Activated naive CD8-positive, alpha-beta T cell treated with anti-CD3 and anti-CD28 coated beads, Interleukin-2, amount 50 U/mL, for 16 hours (primary cell): ENCODE data around the gene RAB11FIP3.

Source experiments
- DNase-seq: peaks from one replicate; pipeline ENCODE4 v3.0.0-alpha.2; 2020; ENCODE audit warnings: low read depth, low spot score

The RAB11FIP3 gene

GRCh38 chr16:518858-519257 lies 93.4 kb downstream of the RAB11FIP3 start:
- no peak for DNase-seq

GRCh38 chr16:519425-519824 lies 94.0 kb downstream of the RAB11FIP3 start:
- no peak for DNase-seq

DNA sequence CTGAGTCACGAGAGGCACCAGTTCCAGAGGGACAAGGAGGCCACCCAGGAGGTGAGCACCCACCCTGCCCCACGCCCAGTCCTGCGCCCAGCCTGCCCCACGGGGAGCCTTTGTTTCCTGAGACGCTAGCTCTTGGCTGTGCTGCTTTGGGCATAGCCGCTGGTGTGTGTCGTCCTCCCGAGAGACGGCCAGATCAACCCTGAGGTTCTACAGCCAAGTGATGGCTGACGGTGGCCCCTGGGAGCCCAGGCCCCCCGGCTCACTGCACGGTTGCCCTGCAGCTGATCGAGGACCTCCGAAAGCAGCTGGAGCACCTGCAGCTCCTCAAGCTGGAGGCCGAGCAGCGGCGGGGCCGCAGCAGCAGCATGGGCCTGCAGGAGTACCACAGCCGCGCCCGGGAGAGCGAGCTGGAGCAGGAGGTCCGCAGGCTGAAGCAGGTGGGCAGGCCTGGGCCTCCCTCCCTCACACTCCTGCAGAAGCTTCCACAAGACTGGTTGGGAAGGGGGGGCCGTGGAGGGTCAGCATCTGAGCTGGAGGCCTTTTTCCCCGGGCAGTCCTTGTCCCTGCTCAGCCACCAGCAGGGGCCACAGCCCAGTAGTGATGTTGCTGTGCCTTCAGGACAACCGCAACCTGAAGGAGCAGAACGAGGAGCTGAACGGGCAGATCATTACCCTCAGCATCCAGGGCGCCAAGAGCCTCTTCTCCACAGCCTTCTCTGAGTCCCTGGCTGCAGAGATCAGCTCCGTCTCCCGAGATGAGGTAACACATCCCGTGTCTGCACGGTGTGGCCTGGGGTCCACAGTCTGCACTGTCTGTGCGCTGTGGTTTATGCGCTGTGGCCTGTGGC lies 94.6 kb downstream of the RAB11FIP3 start:
- DNase-seq: no peak

DNA sequence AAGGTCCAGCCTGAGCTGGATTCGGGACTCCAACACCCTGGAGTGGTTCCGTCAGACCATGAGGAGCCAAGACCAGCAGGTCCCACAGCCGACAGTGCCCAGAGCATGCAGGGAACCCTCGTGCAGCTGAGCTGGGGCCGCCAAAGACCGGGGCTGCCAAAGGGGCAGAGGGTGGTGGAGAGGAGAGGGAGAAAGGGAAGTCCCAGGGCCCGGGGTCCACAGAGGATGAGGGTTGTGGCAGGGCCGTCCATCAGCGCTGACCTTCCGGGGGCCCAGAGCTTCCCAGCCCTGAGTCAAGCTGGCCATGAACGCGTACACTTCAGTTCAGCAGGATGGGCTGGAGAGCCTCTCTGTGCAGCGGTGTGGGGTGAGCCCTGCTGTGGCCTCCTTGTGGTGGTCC lies 95.4 kb downstream of the RAB11FIP3 start:
- no peak for DNase-seq

DNA sequence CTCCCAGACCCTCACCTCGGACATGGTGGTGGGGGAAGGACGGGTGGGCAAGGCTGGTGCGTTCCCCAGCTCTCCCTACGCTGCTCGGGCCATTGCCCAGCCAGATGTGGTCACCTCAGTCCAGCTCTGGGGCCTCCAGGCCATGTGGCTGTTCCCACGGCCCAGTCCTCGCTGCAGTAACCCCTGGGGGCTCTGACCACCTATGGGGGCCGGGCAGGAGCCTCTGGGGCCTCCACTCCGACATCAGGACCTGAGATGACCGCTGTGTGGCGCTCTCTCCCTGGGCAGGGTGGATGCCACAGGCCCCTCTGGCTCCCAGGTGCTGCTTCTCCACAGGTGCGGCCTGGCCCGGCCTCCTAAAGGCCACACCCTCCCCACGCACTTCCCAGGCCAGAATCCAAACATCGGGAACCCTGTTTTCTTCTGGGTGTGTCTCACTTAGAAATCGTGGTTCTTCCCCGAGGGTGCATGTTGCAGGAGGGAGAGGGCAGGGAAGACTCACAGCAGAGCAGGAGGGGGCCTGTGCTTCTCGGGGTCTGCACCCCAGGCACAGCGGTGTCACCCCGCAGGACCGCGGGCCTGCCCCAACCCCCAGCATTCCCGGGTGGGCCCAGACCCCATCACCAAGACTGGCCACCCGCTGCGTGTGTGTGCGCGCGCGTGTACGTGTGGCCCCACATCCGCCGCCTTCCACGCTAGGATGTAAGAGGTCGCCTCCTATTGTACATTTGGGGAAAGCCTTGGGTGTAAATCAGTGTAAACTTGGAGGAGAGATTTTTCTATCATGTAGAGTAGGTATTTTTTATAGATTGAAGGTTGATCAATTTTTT lies 96.1 kb downstream of the RAB11FIP3 start:
- no peak for DNase-seq

- no peak for DNase-seq
These were observed 97.1 kb downstream of the RAB11FIP3 start for GRCh38 chr16:522320-523096.

DNA sequence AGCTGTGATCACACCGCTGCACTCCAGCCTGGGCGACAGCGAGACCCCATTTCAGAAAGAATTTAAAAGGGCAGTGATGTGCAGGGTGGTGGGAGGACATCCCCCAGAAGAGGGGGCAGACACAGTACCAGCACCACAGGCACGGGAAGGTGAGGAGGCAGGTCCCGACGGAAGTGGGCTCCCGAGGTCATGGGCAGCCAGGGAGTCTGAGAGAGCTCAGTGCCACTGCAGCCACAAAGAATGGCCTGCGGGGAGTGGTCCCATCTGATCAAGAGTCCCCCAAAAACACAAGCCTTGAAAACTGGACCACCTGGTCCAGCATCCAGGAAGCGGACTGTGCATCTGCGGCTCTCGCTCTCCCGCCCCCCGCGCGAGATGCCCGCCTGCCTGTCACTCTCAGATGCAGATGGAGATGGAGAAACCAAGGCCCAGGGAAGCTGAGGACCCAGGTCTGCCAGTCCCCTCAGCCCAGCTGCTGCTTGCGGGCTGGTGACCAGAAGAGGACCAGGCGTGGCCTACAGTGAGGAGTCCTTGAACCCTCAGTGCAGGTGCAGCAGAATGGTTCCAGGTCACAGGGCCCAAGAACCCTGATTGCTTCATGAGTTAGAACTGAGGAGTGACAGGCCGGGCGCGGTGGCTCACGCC lies 97.8 kb downstream of the RAB11FIP3 start:
- no peak for DNase-seq

GRCh38 chr16:524274-525040 lies 99.0 kb downstream of the RAB11FIP3 start:
- no peak for DNase-seq

DNA sequence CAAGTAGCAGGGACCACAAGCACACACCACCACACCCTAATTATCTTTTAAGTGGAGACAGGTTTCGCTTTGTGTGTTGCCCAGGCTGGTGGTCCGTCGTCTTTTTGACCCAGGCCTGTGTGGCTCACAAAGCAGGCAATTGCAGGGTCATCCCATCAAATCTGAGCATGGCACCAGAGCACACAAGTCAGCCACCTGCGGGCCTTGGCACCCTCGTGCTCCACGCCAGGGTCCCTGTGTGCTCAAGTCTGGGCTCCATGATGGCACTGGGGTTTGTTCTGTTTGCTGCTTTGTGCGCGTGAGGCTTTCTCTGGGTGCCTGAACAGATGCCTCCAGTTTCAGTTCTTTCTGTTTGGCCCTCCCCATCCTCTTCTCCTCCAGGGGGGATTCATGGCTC lies 99.7 kb downstream of the RAB11FIP3 start:
- DNase-seq: no peak

DNA sequence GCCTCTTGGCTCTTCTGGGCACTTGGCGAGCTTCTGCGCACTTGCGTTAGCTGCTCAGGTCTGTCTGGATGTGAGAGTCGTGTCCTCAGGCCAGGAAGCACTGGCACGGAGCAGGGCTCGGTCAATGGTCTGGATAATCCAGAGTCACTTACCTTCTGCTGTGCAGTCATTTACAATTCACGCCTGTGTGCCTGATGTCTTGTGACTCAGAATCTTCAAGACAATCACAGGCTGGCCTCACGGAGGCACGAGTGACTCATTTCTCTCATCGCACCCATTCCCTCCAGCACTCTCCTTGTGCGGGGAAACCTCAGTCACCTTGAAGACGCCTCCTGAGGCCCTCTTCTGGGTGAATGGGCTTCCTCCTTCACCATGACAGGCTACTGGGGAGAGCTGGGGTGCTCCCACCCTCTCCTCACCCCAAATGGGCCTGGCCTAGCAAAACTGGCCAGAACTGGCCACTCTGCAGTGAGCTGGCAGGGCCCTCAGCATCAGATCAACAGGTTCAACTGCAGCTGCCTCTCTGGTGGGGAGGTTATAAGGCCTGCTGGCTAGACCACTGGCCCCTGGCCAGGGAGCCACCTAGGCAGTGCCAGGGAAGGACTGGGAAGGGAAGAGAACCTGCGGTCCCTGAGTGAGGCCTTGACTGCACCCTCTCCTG lies 100.2 kb downstream of the RAB11FIP3 start:
- peak; percentile 66 for DNase-seq

DNA sequence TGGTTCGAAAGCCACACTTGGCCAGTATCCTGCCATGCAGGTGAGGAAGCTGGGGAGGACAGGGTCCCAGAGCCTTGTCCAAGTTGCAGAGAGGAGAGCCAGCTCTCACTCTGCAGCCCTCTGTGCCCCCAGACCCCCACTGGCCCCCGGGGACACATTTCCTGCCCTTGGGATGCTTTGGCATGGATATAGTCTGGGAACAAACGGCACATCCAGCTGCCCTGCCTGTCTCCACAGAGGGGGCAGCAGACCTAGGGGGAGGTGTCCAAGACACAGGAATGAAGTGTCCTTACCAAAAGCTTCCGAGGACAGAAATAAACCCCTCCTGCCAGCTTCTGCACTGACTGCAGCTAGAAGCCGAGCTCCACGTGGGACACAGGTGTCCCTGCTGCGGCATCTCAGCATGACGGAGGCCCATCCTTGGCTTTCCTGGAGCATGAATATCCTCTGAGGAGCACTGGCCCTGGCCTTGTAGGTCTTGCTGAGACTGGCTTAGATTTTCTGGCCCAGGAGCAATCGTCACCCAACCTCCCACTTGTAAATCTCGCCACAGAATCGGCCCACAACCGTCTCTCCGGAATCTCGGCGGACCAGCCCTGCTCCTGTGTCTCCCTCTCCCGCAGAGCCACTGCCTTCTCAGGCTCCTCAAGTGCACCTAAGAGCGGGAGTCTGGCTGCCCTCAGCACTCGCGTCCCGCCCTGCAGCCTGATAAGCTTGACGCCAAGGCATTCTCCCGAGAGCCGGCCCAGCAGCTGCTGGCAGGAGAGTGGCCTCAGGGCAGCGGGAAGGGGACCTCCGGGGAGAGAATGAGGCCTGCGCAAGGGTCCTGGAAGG lies 100.9 kb downstream of the RAB11FIP3 start:
- DNase-seq: no peak

DNA sequence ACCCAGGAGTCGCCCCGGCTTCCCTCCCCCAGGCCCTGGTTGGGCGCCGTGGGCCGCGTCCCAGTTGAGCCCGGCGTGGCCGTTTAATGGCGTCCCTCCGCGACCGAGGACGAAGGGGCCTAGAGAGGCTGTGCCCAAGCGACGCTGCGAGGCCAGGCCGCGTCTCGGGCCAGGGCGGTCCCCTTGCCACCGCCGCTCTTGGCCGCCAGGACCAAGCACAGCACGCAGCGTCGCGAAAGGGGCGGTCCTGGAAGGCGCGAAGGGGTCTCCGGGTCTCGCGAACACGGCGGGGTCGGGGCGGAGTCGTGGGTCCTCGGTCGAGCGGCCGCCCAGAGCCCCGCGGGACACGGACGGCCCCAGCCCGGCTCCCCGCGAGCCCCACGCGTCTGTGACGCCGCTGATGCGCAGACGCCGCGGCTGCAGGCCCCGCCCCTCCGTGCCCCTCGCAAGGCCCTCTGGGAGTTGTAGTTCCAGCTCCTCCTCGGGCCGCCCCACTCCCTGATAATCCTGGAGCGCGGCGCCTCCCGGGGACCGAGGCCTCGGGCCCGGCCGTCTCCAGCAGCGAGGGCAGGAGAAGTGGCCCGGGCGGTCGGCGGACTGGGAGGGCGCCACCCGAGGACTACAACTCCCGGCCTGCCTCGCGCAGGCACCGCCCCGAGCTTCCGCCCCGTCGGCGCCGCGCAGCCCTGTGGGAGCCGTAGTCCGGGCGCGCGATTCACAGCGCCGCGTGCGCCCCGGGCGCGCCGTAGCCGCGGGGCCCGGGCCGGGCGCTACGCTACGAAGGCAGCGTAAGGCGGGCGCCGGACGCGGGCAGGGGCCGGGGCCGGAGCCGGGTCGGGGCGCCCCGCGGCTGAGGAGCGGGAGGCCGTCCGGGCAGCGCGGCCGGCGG lies 101.8 kb downstream of the RAB11FIP3 start, which contains the start of gene CAPN15:
Gene CAPN15, plus strand, starts transcription at position 698 of the 889 bp plus-strand sequence. CDS start 19,127 bp downstream, outside the sequence.
- peak; percentile 61 for DNase-seq

DNA sequence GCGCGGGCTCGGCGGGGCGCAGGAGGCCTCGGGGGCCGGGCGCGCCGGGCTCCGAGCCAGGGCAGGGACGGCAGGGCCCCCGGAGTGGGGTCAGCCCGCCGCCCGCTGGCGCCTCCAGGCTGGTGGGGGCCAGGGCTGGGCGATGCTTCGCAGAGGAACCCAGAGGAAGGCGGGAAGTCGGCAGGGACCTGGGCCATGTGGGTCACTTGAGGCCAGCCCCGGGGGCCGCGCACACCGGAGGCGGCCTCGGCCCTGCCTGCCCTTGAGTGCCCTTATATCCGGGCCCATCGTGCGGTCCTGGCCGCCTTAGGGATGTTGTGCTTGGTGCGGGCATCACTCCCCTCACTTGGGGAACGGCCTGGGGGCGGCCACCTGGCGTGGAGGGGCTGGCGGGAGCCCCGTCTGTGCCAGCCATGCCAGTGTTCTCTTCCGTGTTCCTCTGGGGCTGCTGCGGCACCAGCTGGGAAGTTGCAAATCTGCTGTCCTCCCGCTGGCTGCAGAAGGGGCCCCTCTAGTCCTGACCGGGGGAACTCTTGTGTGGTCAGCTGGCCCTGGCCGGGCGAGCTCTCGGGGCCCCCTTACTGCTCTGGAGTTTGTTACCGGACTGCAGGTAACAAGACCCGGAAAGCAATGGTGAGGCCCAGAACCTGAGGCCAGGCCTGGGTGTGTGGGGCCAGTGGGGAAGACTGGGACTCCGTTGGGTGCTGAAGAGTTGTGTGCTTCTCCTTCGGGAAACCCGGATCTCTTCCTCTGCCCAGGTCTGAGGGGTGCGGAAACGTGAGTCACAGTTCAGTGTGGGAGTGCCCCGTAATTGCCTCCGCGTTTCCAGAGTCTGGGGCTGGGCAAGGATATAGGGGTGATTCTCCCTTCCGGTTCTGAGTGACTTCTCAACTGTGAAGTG lies 102.9 kb downstream of the RAB11FIP3 start:
- DNase-seq: no peak

- no peak for DNase-seq
These were observed 103.6 kb downstream of the RAB11FIP3 start for GRCh38 chr16:529012-529575.

DNA sequence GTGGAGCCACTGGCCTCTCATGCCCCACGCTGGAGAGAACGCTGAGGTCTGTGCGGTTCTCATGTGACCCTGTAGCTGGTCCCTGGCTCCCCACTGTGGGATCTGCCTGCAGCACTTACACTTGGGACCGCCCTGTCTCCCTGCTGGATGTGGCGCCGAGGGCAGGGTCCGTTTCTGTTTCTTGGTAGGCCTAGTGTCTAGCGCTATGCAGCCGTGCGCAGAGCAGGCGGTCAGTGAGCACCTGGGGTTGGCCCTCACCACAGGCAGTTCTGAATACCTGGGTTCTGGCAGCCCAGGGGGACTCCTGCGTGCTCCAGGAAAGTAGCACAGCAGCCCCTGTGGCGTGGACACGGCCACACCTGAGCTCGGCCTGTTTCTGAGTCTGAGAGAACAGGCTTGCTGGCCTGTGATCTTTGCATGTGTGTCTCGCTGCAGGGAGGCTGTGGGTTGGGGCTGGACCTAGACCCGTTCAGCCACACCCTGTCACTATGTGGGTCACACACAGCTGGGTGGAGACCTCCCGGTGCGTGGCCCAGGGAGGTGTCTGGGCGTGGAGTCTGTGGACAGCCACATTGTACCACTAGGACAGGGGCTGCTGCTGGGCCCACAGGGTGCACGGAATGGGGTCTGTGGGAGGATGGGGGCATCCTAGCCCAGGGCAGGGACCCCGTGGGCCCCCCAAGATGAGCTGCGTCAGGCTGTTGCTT lies 104.8 kb downstream of the RAB11FIP3 start:
- no peak for DNase-seq

DNA sequence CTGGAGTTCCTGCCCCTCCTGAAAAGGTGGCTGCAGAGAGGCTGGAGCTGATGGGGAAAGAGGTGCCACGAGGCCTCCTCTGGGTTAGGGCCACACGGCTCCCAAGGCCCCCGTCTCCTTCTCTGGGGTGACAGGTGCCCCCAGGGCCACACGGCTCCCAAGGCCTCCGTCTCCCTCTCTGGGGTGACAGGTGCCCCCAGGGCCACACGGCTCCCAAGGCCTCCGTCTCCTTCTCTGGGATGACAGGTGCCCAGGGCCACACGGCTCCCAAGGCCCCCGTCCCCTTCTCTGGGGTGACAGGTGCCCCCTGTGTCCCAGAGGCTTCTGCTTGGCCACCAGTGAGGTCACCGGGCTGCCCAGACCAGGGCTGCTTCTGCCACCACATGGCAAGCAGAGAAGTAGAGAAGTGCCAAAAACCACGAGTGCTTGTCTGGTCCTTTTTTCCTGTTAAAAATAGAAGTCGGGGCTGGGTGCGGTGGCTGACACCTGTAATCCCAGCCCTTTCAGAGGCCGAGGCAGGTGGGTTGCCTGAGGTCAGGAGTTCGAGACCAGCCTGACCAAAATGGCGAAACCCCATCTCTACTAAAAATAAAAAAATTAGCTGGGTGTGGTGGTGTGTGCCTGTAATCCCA lies 106.2 kb downstream of the RAB11FIP3 start:
- no peak for DNase-seq
